ENCODE data around the gene UFD1. TPM values are rescaled to one million over a fixed set of nuclear protein-coding genes. Genes with fewer than 3 reads are reported as not detected.

The UFD1 gene
- total RNA-seq, 4 donors from 2014 or later: 22.7 to 56.2 (median 38.2) TPM

DNA sequence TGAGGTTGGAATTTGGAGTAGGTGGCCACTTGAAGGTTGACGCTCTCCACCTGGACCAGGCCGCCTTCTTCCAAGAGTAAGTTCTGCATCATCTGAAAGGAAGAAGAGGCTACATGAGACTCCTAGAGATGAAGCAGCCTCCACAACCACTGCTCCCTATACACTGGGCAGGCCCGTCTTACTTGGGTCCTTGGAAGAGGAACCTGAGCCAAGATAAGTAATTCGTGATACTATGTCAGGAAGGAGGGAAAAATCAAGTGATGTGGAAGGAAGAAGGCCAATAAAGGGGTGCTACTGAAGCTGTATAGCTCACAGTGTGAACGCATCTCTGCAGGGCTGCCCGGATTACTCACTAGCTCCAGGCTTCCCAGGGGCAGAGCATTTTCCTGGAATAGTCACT, 11.1 kb downstream of the UFD1 start:
- Histone ChIP-seq H3K4me1 (no peaks in the 10 kb centered on the region), H3K36me3 (peaks cover 7 to 100% of the 10 kb centered on the region in 2 donors), H3K9me3 (no peaks in the 10 kb centered on the region), H3K27ac (no peak overlapping the region), H3K4me3 (no peak overlapping the region), H3K27me3 (no peaks in the 10 kb centered on the region)
- 62 to 70% methylated on average over 2 to 3 of the region's 6 CpGs for WGBS, 2 donors (ENCODE audit: low coverage in 1 of 2)
- TF ChIP-seq POLR2AphosphoS5 (IDR thresholded peaks at IDR 0.05) (no peak), EP300 (IDR thresholded peaks at IDR 0.05) (no peak), POLR2A (IDR thresholded peaks at IDR 0.05) (no peak)
- TF ChIP-seq, protein P1, sequence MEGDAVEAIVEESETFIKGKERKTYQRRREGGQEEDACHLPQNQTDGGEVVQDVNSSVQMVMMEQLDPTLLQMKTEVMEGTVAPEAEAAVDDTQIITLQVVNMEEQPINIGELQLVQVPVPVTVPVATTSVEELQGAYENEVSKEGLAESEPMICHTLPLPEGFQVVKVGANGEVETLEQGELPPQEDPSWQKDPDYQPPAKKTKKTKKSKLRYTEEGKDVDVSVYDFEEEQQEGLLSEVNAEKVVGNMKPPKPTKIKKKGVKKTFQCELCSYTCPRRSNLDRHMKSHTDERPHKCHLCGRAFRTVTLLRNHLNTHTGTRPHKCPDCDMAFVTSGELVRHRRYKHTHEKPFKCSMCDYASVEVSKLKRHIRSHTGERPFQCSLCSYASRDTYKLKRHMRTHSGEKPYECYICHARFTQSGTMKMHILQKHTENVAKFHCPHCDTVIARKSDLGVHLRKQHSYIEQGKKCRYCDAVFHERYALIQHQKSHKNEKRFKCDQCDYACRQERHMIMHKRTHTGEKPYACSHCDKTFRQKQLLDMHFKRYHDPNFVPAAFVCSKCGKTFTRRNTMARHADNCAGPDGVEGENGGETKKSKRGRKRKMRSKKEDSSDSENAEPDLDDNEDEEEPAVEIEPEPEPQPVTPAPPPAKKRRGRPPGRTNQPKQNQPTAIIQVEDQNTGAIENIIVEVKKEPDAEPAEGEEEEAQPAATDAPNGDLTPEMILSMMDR (IDR thresholded peaks at IDR 0.05): no peak
- no peak for ATAC-seq

DNA sequence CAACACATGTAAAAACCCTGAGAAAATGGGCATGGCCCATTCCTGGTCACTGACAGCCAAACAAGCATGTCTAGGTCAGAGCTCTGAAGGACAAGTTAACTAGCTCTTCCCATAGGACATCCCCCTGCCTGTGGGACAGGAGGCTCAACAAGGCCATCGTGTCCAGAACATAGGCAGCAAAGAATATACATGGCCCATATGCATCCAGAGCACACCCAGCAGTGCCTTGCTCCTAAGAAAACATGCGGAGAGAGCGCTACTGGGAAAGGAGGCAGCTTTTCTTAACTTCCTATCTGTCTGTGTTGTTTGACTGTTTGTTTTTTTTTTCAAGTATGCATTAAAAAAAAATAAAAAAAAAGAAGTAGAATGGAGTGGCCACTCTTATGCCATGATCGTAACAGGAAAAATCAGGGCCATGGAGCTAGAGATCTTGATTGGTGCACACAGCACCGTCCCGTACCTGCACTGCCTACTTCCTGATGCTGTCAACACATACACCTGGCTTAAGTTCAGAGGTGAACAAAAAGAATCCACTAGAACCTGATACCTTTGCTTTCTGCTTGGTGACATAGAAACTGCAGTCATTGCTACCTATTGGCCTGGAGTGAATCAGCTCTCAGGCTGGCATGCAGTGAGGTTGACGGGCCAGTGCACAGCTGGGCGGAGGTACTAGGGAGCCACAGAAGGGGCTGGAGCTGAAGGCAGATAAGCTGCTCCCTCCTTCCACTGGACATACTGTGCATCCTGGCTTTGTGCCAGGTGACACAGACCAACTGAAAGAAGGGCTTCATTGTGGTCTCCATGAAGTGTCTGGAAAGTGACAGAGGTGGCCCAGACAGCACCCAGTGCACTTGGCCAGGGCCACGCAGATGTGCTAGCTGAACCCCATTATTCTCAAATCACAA, 11.9 kb downstream of the UFD1 start:
- Histone ChIP-seq H3K27me3 (no peaks in the 10 kb centered on the region), H3K4me1 (no peaks in the 10 kb centered on the region), H3K27ac (no peak overlapping the region), H3K36me3 (peaks cover 7 to 100% of the 10 kb centered on the region in 2 donors), H3K9me3 (no peaks in the 10 kb centered on the region), H3K4me3 (no peak overlapping the region)
- WGBS, 2 donors (ENCODE audit: low coverage in 1 of 2): 90 to 93% methylated on average over 7 of the region's 9 CpGs
- TF ChIP-seq EP300 (IDR thresholded peaks at IDR 0.05) (no peak), POLR2AphosphoS5 (IDR thresholded peaks at IDR 0.05) (no peak), POLR2A (IDR thresholded peaks at IDR 0.05) (no peak)
- TF ChIP-seq, protein P1 (IDR thresholded peaks at IDR 0.05): no peak
- no peak for ATAC-seq

DNA sequence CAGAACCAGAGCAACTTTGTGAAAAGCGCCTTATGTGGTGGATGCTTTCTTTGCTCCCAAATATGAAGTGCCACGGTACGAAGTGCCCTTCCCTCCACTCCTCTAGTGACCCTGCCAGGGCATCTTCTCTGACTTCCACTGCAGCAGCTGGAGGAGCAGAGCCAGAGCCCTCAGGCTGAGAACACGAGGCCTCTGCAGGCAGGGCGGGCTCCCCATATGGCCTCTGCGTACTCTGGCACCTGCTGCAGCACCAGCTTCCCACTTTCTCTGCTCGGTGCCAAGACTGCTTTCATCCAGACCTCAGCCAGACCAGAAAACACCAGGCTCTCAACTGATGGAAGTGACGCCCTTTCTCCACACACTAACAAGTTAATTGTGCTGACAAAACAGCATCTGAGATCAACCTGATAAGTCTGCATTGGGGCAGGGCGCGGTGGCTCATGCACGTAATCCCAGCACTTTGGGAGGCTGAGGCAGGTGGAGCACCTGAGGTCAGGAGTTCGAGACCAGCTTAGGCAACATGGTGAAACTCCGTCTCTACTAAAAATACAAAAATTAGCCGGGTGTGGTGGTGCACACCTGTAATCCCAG, 12.8 kb downstream of the UFD1 start:
- 87 to 96% methylated on average over 3 to 5 of the region's 14 CpGs for WGBS, 2 donors (ENCODE audit: low coverage in 1 of 2)
- ATAC-seq: no peak
- H3K4me3 ChIP-seq: no peak overlapping the region
- no peak for TF ChIP-seq POLR2A (IDR thresholded peaks at IDR 0.05)
- TF ChIP-seq, protein P1 (IDR thresholded peaks at IDR 0.05): no peak
- no peak for TF ChIP-seq EP300 (IDR thresholded peaks at IDR 0.05)
- TF ChIP-seq POLR2AphosphoS5 (IDR thresholded peaks at IDR 0.05): no peak
- H3K9me3 ChIP-seq: no peaks in the 10 kb centered on the region
- H3K27ac ChIP-seq: no peak overlapping the region
- H3K27me3 ChIP-seq: no peaks in the 10 kb centered on the region
- no peaks in the 10 kb centered on the region for H3K4me1 ChIP-seq
- peaks cover 7 to 98% of the 10 kb centered on the region in 2 donors for H3K36me3 ChIP-seq

DNA sequence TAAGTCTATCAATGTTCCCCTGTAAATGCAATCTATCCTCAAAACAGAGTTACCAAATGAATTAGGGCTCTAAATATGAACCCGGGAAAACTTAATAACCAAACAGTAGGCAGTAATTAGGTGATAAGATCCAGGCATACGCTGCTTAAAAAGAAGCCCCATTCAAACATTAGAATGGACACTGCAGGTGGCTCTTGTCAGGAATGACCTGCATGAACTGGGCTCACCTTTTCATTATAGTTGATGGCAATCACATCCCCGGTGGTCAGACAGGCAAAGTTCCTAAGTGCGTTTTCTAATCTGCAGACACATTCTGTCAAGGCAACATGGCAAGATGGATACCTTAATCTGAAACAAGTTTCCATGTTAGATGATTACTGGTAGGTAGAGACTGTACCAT, 14.0 kb downstream of the UFD1 start:
- no peak for ATAC-seq
- Histone ChIP-seq H3K36me3 (peaks cover 7 to 97% of the 10 kb centered on the region in 2 donors), H3K9me3 (no peaks in the 10 kb centered on the region), H3K27me3 (no peaks in the 10 kb centered on the region), H3K4me1 (no peaks in the 10 kb centered on the region), H3K27ac (no peak overlapping the region), H3K4me3 (no peak overlapping the region)
- TF ChIP-seq, protein P1 (IDR thresholded peaks at IDR 0.05): no peak
- TF ChIP-seq EP300 (IDR thresholded peaks at IDR 0.05) (no peak), POLR2AphosphoS5 (IDR thresholded peaks at IDR 0.05) (no peak), POLR2A (IDR thresholded peaks at IDR 0.05) (no peak)
- 38 to 82% methylated on average over 3 to 4 of the region's 4 CpGs for WGBS, 2 donors (ENCODE audit: low coverage in 1 of 2)
